ENCODE measurements around the gene ALG12.

ALG12 gene

GRCh38 chr22:49910229-49911155 is 7.7 kb downstream of the ALG12 start:
- no peak for DNase-seq

DNA sequence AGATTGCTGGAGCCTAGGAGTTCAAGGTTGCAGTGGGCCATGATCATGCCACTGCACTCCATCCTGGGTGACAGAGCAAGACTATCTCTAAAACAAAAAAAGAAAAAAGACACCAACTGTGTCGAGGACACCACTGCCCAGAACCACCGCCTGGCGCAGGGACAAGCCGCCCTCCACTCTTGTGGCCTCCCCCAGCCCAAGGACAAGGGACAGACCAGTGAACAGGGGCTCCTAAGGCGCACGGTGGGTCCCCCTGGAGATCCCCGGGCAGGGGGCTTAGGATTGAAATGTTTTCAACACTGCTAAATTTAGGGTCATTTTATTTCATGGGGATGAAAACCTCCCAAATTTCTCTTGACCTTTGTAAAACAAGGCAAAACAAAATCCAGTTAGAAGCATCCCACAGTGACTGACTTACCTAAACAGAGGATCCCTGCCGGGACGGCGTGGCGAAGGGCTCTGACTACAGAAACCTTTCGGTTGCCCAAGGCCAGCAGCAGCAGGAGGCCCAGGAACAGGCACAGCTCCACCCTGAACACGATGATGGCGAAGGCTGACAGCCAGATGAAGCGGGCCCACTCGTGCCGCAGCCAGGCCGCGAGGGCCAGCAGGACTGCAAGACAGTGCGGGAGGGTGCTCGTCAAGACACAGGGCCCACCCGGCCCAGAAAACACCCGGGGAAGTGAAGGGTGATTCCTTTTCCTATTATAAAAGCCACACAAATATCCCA is 8.6 kb downstream of the ALG12 start:
- DNase-seq: no peak

DNA sequence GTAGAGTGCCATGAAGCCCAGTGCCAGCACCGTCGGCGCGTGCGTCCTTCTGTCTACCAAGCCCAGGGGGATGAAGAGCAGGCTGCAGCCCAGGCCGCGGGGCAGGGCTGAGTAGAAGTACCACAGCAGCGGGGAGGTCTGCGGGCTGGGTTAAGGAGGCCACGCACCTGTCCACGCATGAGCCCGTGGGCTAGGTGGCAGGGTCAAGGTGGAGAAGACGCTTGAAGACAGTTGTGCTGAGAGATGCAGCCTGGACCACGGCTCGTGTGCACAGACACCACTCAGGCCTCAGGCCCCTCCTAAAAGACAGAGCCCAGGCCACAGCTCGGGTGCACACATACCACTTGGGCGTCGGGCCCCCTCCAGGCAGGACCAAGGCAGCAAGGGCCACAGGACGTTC is 10.4 kb downstream of the ALG12 start:
- no peak for DNase-seq

GRCh38 chr22:49906799-49907290 is 11.4 kb downstream of the ALG12 start:
- no peak for DNase-seq

DNA sequence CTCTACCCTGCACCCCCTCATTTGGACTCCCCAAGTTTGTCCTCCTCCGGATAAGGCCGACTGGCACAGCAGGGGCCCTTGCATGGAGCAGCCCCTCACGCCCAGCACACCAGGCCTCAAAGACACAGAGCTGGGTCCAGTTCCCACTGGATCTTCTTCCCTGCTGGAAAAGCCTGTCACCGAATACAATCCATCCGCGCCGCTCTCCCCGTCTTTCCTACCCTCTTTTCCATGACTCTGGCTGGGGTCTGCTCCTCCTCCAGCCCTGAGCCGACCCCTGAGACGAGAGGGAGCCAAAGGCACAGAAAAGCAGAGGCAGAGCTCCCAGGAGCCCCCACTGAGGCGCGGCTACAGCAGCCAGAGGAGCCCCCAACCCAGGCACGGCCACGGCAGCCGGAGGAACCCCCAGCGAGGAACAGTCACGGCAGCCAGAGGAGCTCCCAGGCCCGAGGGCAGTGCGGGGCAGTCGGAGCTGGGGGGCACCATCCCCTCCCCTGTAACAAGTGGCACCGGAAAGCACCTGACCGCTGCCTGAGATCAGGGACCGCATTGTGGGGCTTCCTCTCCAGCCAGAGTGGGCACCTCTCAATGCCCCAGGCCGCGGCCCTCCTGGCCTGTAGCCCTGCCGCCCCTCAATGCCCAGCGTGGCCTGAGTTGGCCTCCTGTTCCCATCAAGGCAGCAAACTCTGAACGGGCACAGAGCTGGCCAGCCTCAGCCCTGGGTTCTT is 12.0 kb downstream of the ALG12 start:
- no peak for DNase-seq

- no peak for DNase-seq
These were observed 12.8 kb downstream of the ALG12 start for GRCh38 chr22:49905465-49905864.

DNA sequence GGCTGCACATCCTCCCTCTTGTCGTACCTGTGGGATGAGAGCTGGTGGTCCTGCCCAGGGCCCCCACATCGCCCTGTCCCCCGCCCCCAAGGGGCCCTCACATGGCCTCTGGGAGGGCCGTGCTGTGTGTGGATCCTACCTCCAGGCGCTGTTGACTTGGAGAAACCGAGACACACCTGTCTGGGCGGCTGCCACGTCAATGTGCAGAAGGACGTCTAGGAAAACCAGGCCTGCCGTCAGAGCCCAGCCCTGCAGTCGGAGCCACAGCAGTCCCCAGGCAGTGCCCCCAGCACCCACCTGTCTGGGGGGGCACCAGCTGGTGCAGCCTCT is 14.2 kb downstream of the ALG12 start:
- no peak for DNase-seq

DNA sequence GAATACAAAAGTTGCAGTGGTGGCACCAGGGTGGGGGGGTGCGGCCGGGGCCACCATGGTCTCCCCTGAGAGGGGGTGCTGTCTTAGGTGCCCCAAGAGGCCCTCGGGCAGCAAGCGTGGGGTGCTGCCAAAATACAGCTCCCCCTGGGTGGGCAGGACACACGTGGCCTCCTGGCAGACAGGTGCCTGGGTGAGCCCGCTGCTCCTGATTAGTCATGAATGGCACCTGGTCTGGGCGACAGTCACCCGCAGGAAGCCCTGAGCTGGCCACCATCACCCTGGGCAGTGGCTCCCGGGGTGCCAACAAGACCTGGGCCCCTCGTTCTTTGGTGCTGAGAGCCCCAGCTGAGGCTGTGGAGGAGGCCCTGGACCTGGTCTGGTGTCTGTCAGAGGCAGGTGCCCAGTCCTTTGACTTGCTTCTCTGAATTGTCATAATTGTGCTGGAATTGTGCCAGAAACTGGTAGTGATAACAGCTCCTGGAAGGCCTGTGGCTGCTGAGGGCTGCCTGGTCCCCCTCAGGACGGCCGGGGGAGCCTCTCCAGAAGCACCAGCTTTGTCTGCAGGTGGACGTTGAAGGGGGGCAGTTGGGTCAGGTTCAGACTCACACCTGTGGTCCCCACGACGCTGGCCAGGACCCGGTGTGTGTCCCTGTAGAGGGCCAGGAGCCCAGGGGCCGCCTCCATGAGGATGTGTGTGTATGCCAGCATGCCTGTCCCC is 14.8 kb downstream of the ALG12 start:
- DNase-seq: no peak

DNA sequence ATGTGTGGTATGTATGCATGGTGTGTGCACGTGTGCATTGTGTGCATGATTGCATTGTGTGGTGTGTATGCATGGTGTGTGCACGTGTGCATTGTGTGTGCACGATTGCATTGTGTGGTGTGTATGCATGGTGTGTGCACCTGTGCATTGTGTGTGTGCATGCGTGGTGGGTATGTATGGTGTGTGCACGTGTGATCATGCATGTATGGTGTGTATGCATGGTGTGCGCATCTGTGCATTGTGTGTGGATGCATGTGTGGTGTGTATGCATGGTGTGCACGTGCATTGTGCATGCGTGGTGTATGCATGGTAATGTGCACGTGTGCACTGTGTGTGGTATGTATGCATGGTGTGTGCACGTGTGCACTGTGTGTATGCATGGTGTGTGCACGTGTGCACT is 16.8 kb downstream of the ALG12 start:
- DNase-seq: no peak

GRCh38 chr22:49900441-49901230 is 17.6 kb downstream of the ALG12 start:
- DNase-seq: no peak

DNA sequence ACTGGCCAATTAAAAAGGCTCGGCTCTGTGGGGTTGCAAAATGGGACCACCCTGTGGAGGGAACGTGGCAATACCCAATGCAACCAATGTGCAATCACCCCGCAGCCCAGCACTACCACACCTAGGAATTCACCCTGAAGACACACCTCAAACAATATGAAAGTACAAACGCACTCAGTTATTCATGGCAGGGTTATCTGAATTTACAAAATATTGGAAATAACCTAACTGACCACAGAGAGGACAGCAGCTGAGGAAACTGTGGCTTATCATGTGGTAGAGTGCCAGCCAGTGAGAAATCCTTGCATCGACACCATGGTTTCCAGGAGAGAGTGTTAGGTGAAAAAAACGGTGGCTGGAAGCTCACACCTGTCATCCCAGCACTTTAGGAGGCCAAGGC is 18.7 kb downstream of the ALG12 start:
- no peak for DNase-seq

- DNase-seq: no peak
These were observed 21.1 kb downstream of the ALG12 start for GRCh38 chr22:49897015-49897684.

- no peak for DNase-seq
These were observed 22.0 kb downstream of the ALG12 start for GRCh38 chr22:49896201-49896600.

GRCh38 chr22:49894322-49895054 is 23.8 kb downstream of the ALG12 start:
- no peak for DNase-seq

DNA sequence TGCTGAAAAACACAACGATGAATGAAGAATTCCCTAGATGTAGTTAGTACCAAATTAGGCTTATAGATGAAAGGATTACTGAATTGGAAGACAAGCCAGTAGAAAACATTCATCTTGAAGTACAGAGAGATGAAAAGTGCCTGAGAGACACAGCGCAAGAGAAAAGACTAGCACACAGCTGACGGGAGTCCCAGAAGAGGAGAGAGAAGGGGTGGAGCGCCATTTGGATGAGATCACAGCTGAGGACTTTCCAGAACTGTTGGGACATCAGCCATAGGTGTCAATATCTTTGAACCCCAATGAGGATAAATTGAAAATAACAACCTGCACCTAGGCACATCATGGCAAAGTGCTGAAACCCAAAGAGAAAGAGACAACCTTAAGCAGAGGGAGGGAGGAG is 25.2 kb downstream of the ALG12 start:
- no peak for DNase-seq

- DNase-seq: no peak
These were observed 25.9 kb downstream of the ALG12 start for GRCh38 chr22:49892226-49892899.

GRCh38 chr22:49889071-49889470 is 29.2 kb downstream of the ALG12 start:
- DNase-seq: no peak

- no peak for DNase-seq
These were observed 30.5 kb downstream of the ALG12 start for GRCh38 chr22:49887702-49888101.

DNA sequence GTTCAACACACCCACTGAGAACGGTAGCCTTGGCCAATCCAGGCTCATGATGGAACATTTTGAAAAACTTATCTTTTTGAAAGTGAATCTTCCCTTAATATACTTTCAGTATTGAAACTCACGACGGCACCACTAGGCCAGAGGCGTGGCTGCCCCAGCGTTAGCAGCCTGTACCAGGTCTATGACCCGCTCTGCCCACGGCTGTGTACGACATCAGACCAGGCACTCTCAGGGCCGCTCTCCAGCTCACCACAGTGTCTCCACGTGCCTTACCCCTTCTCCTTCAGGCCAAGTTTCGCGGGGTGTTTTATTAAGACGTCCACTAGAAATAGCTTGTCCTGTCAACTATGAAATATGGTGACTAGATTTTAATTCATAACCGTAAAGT is 31.2 kb downstream of the ALG12 start:
- no peak for DNase-seq

Data from MV-4-11 (cell line).